Sigmoid colon (tissue), 7 donors: Measurements from ENCODE around the gene CSTF3. TPM values are rescaled to one million over a fixed set of nuclear protein-coding genes. Genes with fewer than 3 reads are reported as not detected.

Experiments used
- DNase-seq: peaks from one replicate; pipeline ENCODE4 v3.0.0-alpha.2; 2019
- H3K27ac ChIP-seq, 4 donors: fragments of 200-600 bp; sonication (generic); one replicate each; pipeline ENCODE4 v1.5.1; 2016 to 2019; ENCODE audit warnings: mild to moderate bottlenecking in 1 of 4
- H3K27me3 ChIP-seq, 3 donors: fragments of 200-600 bp; sonication (generic); one replicate each; pipeline ENCODE4 v1.5.1; 2019; ENCODE audit warnings: mild to moderate bottlenecking in 1 of 3
- H3K36me3 ChIP-seq, 4 donors: fragments of 200-600 bp; sonication (generic); one replicate each; pipeline ENCODE4 v1.5.1; 2016 to 2019
- H3K4me1 ChIP-seq, 4 donors: fragments of 200-600 bp; sonication (generic); one replicate each; pipeline ENCODE4 v1.5.1; 2017 to 2019
- H3K4me3 ChIP-seq, 4 donors: fragments of 200-600 bp; sonication (generic); one replicate each; pipeline ENCODE4 v1.5.1; 2017 to 2019; ENCODE audit warnings: mild to moderate bottlenecking in 2 of 4, moderate library complexity in 1 of 4
- H3K9me3 ChIP-seq, 4 donors: fragments of 200-600 bp in 3 of 4; sonication (generic) in 3 of 4; one replicate each; pipeline versions ENCODE4 v1.5.1 to v1.6.1; 2013 to 2019
- EP300 ChIP-seq, 4 donors: sonication (generic); formaldehyde crosslinking; IDR thresholded peaks; one replicate each; pipeline ENCODE4 v1.6.1; 2017; ENCODE audit warnings: antibody characterized with exemption in 4 of 4
- POLR2A ChIP-seq, 2 donors: fragments of 450-650 bp; IDR thresholded peaks; one replicate each; pipeline ENCODE4 v1.6.1; 2016; ENCODE audit warnings: antibody characterized with exemption in 2 of 2, mild to moderate bottlenecking in 2 of 2, moderate library complexity in 2 of 2
- POLR2AphosphoS5 ChIP-seq, 4 donors: sonication (generic); formaldehyde crosslinking; IDR thresholded peaks; one replicate each; pipeline ENCODE4 v1.6.1; 2017; ENCODE audit warnings: antibody characterized with exemption in 4 of 4
- WGBS, 2 donors: extraction: QIAGEN DNeasy Blood & Tissue Kit; methylation state at CpG; one replicate each; pipeline ENCODE4 v1.1.7; 2013; 5-methylcytosine and 5-hydroxymethylcytosine counted together
- intact Hi-C: fragments of 100-400 bp; cut with DNase I; formaldehyde crosslinking; loops from one replicate; pipeline ENCODE4 v1.15.1; 2023
- polyA plus RNA-seq, 3 donors: library from polyadenylated mRNA; stranded (reverse); fragments of 200-250 nt; gene quantifications; one replicate each; pipeline ENCODE4 v1.2.3, GENCODE V29; 2013
- small RNA-seq, 3 donors: library from RNA; depleted of rRNA; stranded (forward); fragments of <200 nt; gene quantifications; one replicate each; pipeline ENCODE3, GENCODE V24; 2016
- total RNA-seq, 4 donors: library from RNA; depleted of rRNA; stranded (reverse); fragments of >200 nt; gene quantifications; one replicate each; pipeline ENCODE4 v1.1.0, GENCODE V29; 2016
- TF ChIP-seq, protein P1 (sequence below), 4 experiments: fragments of 450-650 bp in 3 of 4; fragments of 200-600 bp in 1 of 4; IDR thresholded peaks; one replicate each; pipeline ENCODE4 v1.5.1; 2016 to 2019; ENCODE audit warnings: antibody characterized with exemption in 4 of 4, mild to moderate bottlenecking in 3 of 4, moderate library complexity in 2 of 4
- donor health status: healthy with polysubstance abuse.
- donor health status: Bipolar disorder and iron deficiency.
- donor health status: healthy.

CSTF3 gene
- total and polyA plus RNA-seq, 7 donors: 9.9 to 20.8 (median 11.6) TPM

- H3K27ac ChIP-seq: peak overlapping the region; percentile 97 to 100 (median 98)
- peaks cover 0 to 24% (median 21%) of the 10 kb centered on the region in 4 donors for H3K4me1 ChIP-seq
- H3K27me3 ChIP-seq: no peaks in the 10 kb centered on the region
- no peak for DNase-seq
- peak overlapping the region; percentile 72 to 98 (median 79) for H3K4me3 ChIP-seq
- H3K36me3 ChIP-seq: peaks cover 0 to 17% (median 4%) of the 10 kb centered on the region in 4 donors
- intact Hi-C loops: no loop called here
- TF ChIP-seq, protein P1, sequence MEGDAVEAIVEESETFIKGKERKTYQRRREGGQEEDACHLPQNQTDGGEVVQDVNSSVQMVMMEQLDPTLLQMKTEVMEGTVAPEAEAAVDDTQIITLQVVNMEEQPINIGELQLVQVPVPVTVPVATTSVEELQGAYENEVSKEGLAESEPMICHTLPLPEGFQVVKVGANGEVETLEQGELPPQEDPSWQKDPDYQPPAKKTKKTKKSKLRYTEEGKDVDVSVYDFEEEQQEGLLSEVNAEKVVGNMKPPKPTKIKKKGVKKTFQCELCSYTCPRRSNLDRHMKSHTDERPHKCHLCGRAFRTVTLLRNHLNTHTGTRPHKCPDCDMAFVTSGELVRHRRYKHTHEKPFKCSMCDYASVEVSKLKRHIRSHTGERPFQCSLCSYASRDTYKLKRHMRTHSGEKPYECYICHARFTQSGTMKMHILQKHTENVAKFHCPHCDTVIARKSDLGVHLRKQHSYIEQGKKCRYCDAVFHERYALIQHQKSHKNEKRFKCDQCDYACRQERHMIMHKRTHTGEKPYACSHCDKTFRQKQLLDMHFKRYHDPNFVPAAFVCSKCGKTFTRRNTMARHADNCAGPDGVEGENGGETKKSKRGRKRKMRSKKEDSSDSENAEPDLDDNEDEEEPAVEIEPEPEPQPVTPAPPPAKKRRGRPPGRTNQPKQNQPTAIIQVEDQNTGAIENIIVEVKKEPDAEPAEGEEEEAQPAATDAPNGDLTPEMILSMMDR (IDR thresholded peaks at IDR 0.05): no peak
- no peak for TF ChIP-seq POLR2AphosphoS5 (IDR thresholded peaks at IDR 0.05)
- no peak for TF ChIP-seq POLR2A (IDR thresholded peaks at IDR 0.05)
- TF ChIP-seq EP300 (IDR thresholded peaks at IDR 0.05): no peak
- no peaks in the 10 kb centered on the region for H3K9me3 ChIP-seq
- 6 to 7% methylated on average over 30 of the region's 30 CpGs for WGBS, 2 donors
Observed at GRCh38 chr11:33040033-33040861, 121.0 kb downstream of the CSTF3 start.

GRCh38 chr11:33039274-33040032, 121.8 kb downstream of the CSTF3 start, which contains the start of gene TCP11L1:
TCP11L1 (plus strand) TSS chr11:33039572; CDS start chr11:33043774, 4,202 bp downstream.
- Histone ChIP-seq H3K4me1 (peaks cover 0 to 24% (median 21%) of the 10 kb centered on the region in 4 donors), H3K36me3 (peaks cover 0 to 9% (median 4%) of the 10 kb centered on the region in 4 donors), H3K27me3 (no peaks in the 10 kb centered on the region), H3K9me3 (no peaks in the 10 kb centered on the region), H3K27ac (peak within 1 kb of the TSS; percentile 97 to 100 (median 98)), H3K4me3 (peak within 1 kb of the TSS; percentile 72 to 98 (median 79))
- intact Hi-C loops: loop anchor here (2.0 to 10.0 kb wide), 4 partner anchors 25 to 1013 kb away; partner anchors contain the start of genes CAPRIN1, HIPK3 and QSER1
- TF ChIP-seq, protein P1 (IDR thresholded peaks at IDR 0.05): no peak
- TF ChIP-seq POLR2A (IDR thresholded peaks at IDR 0.05) (peak; percentile 28 to 45), POLR2AphosphoS5 (IDR thresholded peaks at IDR 0.05) (peak; percentile 62 to 80 (median 69))
- WGBS, 2 donors: 0% methylated on average over 84 of the region's 84 CpGs
- peak; percentile 96 for DNase-seq

- H3K9me3 ChIP-seq: no peaks in the 10 kb centered on the region
- H3K4me3 ChIP-seq: no peak overlapping the region
- WGBS, 2 donors: 31 to 83% methylated on average over 1 of the region's 1 CpG
- no peaks in the 10 kb centered on the region for H3K36me3 ChIP-seq
- peaks cover 0 to 5% (median 0%) of the 10 kb centered on the region in 4 donors for H3K4me1 ChIP-seq
- no peak for DNase-seq
- intact Hi-C loops: loop anchor here (5.0 to 10.0 kb wide), 2 partner anchors 220 to 1017 kb away; partner anchors contain the start of genes CAPRIN1 and HIPK3
- TF ChIP-seq, protein P1 (IDR thresholded peaks at IDR 0.05): no peak
- TF ChIP-seq POLR2A (IDR thresholded peaks at IDR 0.05) (no peak), EP300 (IDR thresholded peaks at IDR 0.05) (no peak), POLR2AphosphoS5 (IDR thresholded peaks at IDR 0.05) (no peak)
- no peaks in the 10 kb centered on the region for H3K27me3 ChIP-seq
- H3K27ac ChIP-seq: no peak overlapping the region
Observed at GRCh38 chr11:33035011-33035410, 126.3 kb downstream of the CSTF3 start.

Small RNAs within 50 kb of the gene (small RNA-seq; reads per million reads assigned to genes)
- gene RF00019: 0 reads per million in 3 donors

Other genes starting within 250 kb of the CSTF3 start
- 1 to 10 TPM; 2.0 to 7.5 (median 3.1) TPM for gene DEPDC7, start 145.6 kb downstream of the CSTF3 start, total RNA-seq
- gene DEPDC7, start 145.6 kb downstream of the CSTF3 start, polyA plus RNA-seq: 1 to 10 TPM; 2.0 to 6.5 (median 6.0) TPM
- 10 to 100 TPM; 38.7 to 70.3 (median 42.7) TPM for gene TCP11L1, start 121.9 kb downstream of the CSTF3 start, total RNA-seq
- gene TCP11L1, start 121.9 kb downstream of the CSTF3 start, polyA plus RNA-seq: 1 to 10 TPM; 4.2 to 8.1 (median 7.7) TPM
- gene HIPK3, start 95.9 kb upstream of the CSTF3 start, total RNA-seq: 100 to 1,000 TPM; 277 to 417 (median 353) TPM
- gene HIPK3, start 95.9 kb upstream of the CSTF3 start, polyA plus RNA-seq: 10 to 100 TPM; 10.6 to 15.1 (median 12.6) TPM
- gene KIAA1549L, start 214.6 kb upstream of the CSTF3 start, total RNA-seq: 1 to 10 TPM in 2 of 4 donors, under 1 TPM in 2; 0.33 to 1.8 (median 1.2) TPM
- under 1 TPM in 1 of 3 donors, not detected in 2; 0.29 TPM for gene KIAA1549L, start 214.6 kb upstream of the CSTF3 start, polyA plus RNA-seq